Dermis blood vessel endothelial cell (primary cell): Measurements from ENCODE around the gene FAM209A. TPM values are rescaled to one million over a fixed set of nuclear protein-coding genes. Genes with fewer than 3 reads are reported as not detected.
"Not testable (repeated sequence)": the region's sequence is repeated elsewhere in the genome, so short reads cannot be mapped to it uniquely, and the experiment has no call there.

Source experiments
- DNase-seq: peaks from one replicate; pipeline ENCODE4 v3.0.0; 2010
- total RNA-seq: library from RNA; depleted of rRNA; stranded (reverse); fragments of >200 nt; gene quantifications from 2 replicates; pipeline ENCODE4 v1.2.3, GENCODE V29; 2014

Gene FAM209A, protein sequence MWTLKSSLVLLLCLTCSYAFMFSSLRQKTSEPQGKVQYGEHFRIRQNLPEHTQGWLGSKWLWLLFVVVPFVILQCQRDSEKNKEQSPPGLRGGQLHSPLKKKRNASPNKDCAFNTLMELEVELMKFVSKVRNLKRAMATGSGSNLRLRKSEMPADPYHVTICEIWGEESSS
- not detected in 2 replicates for total RNA-seq

DNA sequence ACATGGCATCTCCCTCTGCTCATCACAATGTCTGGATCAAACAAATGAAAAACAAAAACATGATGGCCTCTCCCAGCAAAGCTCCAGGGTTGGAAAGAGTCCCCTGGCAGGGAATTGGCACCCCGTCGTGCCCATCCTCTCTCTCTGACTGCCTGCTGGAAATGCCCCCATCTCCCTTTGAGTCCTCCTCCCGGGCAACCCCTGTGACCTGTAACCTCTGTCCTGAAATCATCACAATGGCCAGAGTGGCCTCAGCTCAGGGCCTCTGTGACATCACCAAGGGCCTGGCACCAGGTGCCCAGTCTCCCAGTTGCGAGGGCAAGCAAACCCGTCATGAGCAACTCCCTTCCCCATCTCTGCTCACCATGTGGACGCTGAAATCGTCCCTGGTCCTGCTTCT is at the start of gene FAM209A:
Gene FAM209A (plus strand): TSS at position 301 of the 400 bp plus-strand sequence. CDS start 65 bp downstream, at position 366.
- not testable (repeated sequence) for DNase-seq

DNA sequence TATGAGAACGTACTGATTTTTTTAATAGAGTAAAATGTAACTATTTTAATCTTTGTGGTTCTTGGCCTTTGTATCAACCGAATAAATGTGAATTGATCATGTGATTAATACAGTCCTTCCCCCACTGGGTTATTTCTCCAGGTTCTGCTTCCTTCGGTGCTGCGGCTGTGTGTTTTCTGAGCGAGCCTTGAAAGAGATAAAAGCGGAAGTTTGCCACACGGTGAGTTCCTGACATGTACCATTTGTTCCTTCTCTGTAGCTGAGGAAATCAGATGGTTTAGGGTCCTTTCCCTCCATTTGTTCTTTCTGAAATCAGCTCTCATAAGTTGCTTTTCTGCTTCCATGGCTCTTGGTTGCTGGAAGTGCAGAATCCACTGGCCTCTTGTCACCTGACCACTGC is 40.6 kb upstream of the FAM209A start:
- no peak for DNase-seq

DNA sequence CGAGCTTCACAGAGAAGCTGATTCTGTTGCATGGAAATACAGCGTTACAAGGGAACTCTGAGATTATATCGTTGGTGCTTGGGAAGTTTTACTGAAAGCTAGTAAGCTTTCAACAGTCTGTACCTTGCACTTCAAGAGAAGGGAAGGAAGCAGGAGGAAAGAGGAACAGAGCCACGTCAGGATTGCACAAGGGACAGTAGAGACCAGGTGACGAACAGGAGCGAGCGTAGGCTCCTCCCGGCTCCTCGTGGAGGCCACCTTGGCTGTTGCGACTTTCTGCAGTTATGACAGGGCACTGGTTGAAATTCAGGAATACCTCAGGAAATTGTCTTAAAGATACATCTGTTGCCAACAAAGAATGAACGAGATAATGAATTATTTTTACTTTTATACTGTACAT is 37.3 kb upstream of the FAM209A start:
- no peak for DNase-seq

DNA sequence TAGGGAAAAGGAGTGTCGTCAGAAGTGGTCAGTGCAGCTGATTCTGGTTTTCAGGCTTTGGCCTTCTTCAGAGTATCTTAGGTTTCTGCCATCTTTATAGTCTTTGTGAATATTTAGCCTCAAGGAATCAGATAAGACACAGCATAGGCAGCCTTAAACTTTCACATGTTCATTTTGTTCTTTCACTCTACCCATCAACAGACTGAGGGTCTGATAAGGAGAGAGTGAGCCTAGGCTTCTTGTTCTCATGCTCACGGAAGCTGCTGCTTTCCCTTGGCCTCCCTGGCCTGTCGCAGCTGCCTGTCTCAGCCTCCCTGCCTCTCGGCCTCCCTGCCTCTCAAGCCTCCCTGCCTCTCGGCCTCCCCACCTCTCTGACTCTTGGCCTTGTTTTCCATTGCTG is 36.0 kb upstream of the FAM209A start:
- no peak for DNase-seq

DNA sequence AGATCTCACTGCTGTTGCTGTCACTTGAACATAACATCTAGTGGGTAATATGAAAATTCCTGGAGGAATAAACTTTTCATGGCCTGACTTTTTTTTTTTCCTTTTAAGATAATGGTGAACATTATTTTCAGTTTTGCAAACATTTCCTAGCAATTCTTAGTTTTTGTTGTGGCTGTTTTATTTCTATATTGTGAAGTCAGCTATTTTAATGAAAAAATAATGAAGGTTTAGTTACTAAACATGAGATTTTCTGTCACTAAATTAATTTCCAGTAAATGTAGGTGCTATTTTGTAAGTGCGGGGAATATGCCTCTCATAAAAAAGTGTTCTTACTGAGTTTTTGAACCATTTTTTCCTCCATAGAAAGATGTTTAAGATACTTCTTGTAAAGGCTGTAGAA is 23.4 kb upstream of the FAM209A start:
- DNase-seq = no peak

DNA sequence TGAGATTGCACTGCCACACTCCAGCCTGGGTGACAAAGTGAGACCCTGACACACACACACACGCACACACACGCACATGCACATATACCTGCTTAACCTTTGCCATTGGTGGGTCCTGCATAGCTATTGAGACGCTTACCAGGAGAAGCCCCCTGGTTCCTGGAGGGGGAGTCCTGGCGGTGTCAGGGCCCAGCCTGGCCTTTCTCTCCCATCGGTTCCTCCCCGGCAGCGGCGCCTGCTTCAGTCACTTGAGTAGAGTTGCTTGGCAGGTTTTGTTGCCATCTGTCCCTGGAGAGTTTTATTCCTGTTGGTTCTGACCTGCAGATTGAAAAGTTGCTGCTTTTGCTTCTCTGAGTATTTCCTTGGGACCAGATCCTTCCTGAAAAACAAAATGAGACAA is 20.6 kb upstream of the FAM209A start:
- DNase-seq = no peak

DNA sequence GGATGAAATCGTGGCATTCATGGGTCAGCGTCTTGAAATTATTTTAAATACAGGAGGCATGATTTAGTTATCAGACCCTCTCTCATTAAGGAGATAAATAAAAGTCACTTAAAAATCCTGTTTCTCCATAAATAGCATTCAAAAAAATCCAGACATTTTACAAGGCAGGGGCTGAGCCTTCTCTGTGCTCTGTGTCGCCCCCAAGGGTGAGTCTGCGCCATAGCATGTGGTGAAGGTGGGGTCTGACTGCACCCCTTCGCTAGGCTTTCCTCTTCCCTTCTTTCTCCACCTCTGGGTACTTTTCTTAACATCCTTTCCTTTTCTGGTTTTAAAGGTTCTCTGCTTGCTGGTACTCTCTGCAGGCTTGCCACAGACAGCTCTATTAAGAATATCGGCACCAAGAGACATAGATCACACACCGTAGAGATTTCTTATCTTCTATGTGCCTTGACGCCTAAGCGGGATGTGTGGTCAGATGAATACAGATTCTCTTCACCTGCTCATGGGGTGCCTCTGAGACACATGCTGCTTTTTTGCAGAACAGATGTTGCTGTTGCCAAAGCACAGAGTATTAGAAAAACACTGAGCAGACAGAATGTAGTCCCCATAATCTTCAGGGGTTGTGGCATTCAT is 20.1 kb upstream of the FAM209A start:
- peak; percentile 30 for DNase-seq

DNA sequence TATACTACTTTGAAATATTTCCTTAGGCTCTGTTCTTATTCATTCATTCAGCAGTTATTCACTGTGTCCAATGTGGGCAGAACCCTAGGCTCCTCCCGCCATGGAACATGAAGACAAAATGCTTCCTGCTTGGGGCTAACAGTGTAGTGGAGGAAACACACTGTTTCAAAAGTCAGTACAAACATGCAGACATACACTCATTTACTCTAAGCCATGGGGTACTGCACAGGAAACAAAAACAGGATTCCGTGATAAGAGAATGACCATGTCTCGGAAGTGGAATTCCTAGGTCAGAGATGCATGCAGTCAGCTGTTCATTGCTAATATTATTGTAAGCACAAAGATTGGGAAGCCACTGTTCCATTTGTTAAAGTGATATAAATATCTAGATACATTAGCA is 18.4 kb upstream of the FAM209A start:
- peak; percentile 78 for DNase-seq

DNA sequence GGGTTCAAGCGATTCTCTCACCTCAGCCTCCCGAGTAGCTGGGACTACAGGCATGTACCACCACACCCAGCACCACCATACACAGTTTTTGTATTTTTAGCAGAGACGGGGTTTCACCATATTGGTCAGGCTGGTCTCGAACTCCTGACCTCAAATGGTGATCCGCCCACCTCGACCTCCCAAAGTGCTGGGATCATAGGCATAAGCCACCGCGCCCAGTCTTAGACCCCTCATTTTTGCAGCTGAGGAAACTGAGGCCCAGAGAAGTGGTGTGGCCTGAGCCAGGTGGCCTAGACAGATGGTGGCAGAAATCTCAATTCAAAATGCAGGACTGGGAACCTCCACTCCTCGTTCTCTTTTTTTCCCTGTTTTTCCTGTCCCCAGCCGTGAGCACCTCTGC is 12.6 kb upstream of the FAM209A start:
- no peak for DNase-seq

DNA sequence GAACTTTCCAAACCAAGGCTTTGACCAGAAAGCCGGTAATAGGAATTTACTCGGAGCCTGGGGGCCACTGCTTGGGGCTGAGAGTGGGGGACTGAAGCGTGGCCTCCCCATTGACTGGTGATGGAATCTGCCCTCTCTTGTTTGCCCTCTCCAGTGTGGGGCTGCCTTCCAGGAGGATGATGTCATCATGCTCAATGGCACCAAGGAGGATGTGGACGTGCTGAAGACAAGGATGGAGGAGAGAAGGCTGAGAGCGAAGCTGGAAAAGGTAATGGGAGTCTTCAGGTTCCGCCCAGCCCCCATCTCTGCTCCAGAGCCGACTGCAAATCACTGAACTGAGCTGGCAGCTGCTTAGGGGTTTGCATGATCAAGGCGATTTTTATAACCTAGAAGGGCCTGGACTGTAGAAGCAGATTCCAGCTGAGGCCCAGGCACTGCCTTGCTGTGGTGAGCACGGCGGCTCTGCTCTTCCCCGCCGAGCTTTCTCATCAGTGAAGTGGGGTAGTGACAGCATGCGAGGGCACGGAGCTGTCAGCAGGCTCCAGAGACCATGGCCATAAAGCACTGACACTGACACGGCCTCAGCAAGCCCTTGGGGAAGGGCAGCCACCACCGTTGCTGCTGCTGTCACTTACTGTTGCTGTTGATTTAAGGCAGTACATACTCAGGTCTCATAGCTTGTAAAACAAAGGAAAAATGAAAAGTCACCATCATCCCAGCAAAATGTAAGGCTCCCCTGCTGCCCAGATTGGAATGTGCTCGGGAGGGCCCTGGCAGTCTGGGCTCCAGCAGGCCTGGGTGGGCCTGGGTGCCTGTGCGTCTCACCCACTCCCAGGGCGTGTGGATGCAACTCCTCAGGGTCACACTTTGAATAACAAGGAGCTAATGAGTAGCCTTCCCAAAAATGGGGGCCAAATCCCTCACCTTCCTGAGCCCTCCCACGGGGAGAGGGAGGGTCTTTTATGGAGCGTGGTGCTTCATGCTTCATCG is 11.1 kb upstream of the FAM209A start:
- no peak for DNase-seq

DNA sequence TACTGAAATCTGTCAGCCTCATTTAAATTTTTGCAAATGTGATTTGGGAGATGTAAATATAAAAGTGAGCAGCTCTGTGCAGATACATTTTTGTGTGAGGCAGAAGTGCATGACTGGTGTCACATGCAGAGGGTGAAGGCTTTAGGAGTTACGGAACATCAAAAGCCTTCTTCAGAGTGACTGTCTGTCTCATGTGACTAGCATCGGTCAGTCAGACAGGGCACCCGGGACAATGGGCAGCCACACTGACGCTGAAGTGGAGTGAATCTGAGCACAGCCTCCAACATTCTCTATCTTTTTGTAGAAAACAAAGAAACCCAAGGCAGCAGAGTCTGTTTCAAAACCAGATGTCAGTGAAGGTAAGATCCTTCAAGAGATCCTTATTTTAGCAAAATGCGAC is 7.9 kb upstream of the FAM209A start:
- DNase-seq = no peak

DNA sequence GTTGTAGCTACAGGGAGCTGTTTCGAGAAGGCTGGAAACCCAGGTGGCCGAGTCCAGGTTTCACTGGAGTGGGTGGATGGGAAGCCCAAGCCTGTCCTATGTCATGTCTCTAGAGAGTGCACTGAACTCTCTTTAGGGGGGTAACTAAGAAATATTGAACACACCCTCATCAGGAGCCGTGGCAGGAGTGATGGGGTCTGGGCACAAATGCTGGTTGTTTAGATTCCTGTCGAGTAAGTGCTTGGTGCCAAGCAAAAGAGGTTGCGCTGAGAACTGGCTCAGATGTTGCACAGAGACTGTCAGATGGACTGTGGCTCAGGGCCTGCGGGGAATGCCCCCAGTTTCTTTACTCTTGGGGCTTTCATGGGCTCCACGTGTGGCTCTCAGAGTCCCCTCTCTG is 7.3 kb upstream of the FAM209A start:
- DNase-seq = no peak

DNA sequence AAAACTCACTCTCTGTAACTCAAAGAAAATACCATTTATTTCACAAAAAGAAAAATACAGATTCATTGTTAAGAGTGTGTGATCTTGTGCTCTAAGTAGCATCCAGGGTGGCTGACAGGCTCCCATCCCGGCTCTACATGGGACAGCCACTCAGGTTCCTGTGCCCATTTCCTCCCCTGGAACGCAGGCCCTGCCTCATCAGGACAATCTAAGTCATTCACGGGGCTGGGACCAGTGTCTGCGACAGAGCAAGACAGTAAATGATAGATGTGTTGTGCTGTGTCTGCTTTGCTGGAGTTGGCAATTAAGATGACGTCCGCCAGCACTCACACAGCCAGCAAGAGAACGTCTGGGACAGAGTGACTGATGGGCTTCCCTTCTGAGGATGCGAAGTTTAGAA is 6.9 kb upstream of the FAM209A start:
- no peak for DNase-seq

DNA sequence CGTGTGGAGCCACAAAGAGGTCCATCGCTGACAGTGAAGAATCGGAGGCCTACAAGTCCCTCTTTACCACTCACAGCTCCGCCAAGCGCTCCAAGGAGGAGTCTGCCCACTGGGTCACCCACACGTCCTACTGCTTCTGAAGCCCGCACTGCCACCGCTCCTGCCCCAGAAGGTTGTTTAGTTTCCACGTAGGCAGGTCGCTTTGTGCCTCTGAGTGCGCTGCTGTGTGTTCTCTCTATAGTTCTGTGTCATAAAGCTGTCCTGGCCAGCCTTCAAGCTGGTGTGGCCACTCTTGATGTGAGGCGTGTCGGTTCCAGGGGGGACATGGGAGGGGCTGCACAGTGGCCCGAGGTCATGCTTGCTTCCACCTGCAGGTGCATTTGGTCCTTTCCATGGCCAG is 6.4 kb upstream of the FAM209A start:
- DNase-seq = no peak

DNA sequence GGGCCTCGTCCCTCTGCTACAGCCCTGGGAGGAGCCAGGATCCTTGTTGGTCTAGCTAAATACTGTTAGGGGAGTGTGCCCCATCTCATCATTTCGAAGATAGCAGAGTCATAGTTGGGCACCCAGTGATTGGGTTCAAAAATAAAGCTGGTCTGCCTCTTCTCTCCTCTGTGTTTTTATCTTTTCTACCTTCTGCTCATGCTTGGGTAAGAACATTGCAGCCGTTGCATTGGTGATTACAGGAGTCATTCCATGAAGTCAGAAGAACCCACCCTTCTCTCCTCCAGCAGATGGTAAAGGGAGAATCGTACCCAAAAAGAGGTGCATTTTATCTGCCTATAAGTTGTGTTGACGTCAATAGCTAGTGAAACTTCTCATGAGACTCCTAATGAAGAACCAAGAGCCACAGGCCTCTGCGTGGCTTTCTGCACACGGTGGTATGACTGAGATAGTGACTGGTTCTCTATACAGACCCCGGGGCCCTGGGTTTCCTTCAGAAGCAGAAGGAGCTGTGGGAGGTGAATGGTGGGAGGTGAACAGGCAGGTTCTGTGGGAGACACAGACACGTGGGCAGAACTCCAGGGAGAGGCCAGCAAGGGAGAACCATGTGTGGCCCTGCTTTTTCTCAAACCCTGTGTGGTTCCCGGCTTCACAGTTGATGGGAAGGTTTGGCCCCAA is 5.7 kb upstream of the FAM209A start:
- no peak for DNase-seq

DNA sequence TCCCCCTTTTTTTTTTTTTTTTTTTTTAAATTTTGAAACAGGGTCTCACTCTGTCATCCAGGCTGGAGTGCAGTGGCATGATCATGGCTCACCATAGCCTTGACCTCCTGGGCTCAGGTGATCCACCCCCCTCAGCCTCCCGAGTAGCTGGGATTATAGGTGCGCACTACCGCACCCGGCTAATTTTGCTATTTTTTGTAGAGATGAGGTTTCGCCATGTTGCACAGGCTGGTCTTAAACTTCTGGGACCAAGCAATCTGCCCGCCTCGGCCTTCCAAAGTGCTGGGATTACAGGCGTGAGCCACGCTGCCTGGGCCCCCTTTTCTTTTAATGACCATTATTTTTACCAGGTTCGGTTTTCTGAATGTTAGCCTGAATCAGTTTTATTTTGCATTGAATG is 5.0 kb upstream of the FAM209A start:
- no peak for DNase-seq

DNA sequence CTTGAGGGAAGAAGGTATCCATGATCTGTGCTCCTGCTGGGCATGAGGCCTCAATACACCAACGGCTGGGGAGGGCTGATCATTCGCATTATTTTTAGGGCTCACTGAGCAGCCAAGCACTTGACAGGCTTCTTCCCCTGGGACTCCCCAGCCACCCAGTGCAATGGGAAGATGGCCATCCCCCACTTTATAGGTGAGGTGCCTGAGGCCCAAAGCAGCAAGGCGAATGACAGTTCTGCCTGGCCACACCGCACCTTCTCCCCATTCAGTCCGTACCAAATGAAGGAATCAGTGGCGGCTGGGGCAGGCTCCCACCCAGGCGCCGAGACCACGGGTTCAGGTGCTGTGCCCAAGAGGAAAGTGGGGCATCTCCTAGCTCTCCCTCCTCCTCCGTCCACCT is 4.4 kb upstream of the FAM209A start:
- no peak for DNase-seq

DNA sequence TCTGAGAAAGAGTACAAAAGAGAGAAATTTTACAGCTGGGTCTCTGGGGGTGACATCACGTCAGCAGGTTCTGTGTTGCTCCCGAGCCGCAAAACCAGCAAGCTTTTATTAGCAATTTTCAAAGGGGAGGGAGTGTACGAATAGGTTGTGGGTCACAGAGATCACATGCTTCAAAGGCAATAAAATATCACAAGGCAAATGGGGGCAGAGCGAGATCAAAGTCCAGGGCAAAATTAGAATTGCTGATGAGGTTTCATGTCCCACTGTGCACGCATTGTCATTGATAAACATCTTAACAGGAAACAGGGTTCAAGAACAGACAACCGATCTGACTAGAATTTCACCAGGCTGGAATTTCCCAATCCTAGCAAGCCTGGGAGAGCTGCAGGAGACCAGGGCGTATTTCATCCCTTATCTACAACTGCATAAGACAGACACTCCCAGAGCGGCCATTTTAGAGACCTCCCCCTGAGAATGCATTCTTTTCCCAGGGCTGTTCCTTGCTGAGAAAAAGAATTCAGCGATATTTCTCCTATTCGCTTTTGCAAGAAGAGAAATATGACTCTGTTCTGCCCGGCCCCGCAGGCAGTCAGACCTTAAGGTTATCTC is 3.7 kb upstream of the FAM209A start:
- DNase-seq = not testable (repeated sequence)

DNA sequence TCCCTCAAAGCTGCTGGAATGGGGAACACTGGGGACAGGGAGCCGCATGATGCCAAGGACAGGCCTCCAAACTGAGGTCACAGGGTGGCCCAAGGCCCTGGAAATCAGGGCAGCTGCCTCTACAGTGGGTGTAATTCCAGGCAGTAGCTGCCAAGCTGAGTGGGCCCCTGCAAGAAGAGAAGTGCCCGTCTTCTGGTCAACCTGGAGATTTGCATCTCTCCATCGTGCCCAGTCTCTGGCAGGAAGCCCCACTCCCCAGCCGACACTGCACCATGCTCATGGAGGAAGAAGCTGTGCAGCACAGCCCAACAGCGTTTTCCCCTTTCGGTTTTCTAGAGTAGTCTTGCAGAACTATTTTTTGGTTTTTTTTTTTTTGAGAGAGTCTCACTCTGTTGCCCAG is 2.2 kb upstream of the FAM209A start:
- DNase-seq = no peak

DNA sequence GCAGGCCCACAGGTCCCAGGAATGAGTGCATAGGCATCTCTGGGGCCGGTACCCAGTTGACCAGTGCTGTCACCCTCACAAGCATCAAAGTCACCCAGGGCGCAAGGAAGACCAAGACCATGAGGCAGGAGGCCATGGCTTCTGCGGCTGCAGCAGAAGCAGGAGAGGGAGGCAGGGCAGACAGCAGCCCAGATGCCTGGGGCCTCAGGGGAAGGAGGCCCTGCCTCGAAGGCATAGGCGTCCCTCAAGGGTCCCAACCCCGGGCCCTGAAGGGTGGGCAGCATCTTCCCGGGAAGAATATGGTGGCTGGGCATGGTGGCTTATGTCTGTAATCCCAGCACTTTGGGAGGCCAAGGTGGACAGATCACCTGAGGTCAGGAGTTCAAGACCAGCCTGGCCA is 3.0 kb downstream of the FAM209A start:
- no peak for DNase-seq

DNA sequence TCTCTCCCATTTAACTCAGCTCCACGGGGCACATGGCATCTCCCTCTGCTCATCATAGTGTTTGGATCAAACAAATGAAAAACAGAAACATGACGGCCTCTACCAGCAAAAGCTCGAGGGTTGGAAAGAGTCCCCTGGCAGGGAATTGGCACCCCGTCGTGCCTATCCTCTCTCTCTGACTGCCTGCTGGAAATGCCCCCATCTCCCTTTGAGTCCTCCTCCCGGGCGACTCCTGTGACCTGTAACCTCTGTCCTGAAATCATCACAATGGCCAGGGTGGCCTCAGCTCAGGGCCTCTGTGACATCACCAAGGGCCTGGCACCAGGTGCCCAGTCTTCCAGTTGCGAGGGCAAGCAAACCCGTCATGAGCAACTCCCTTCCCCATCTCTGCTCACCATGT is 8.4 kb downstream of the FAM209A start, which contains the start of gene FAM209B:
Gene FAM209B (plus strand): TSS at position 301 of the 400 bp plus-strand sequence. CDS start 96 bp downstream, at position 397.
- not testable (repeated sequence) for DNase-seq

DNA sequence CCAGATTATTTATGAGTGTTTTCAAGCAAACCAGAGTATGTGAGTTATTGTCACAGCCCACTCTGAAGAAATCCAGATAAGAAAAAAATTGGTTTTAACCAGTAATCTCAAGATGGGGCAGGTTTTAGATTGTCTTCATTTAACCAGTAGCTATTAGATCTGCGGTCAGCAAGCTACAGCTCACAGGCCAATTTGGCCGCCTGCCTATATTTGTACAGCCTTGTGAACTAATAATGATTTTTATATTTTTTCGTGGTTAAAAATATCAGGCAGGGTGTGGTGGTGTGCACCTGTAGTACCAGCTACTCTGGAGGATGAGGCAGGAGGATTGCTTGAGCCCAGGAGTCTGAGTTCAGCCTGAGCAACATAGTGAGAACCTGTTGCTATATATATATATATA is 13.5 kb downstream of the FAM209A start:
- no peak for DNase-seq

DNA sequence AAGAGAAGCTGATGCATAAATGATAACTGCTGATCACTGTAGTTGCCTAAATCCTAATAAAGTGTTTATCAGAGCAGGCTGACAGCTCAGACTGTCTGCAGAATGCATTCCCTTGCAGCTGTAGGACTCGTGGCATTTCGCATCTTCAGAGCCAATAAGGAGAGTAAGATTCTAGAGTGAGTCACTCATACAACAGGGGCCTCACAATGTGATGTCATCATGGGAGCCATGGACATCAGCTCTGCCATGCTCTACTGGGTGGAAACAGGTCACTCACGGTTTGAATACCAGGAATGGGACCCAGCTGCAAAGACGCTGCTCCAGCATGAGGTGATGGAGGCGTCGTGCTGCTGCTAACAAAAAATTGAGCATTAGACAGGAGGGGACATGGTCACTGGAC is 15.9 kb downstream of the FAM209A start:
- no peak for DNase-seq
